Bronchial epithelial cell (primary cell): ENCODE measurements around the gene NHERF2. TPM values are rescaled to one million over a fixed set of nuclear protein-coding genes. Genes with fewer than 3 reads are reported as not detected.

Experiments used
- DNase-seq: peaks from one replicate; pipeline ENCODE4 v3.0.0-alpha.2; 2010; ENCODE audit warnings: low read depth
- FAIRE-seq: peaks from 2 replicates; lab custom pipeline; 2011; peaks lifted over from hg19 to GRCh38; lab: Jason Lieb, UNC
- H3K27me3 ChIP-seq: 2 replicates; pipeline ENCODE4 v1.5.1; 2011; ENCODE audit warnings: low read length; ENCODE audit not compliant: control insufficient read depth, insufficient read depth
- H3K36me3 ChIP-seq: 2 replicates; pipeline ENCODE4 v1.5.1; 2011; ENCODE audit warnings: low read length; ENCODE audit not compliant: control insufficient read depth, insufficient read depth
- H3K4me3 ChIP-seq: 2 replicates; pipeline ENCODE4 v1.5.1; 2011; ENCODE audit warnings: mild to moderate bottlenecking, low read depth, low read length, control low read depth
- total RNA-seq: library from RNA; depleted of rRNA; stranded (reverse); fragments of >200 nt; gene quantifications from 2 replicates; pipeline ENCODE4 v1.2.1, GENCODE V29; 2014
- TF ChIP-seq, protein P1 (sequence below): IDR thresholded peaks from 2 replicates; pipeline ENCODE4 v1.5.1; 2011; ENCODE audit warnings: mild to moderate bottlenecking, moderate library complexity, low read length, control low read depth, inconsistent platforms; ENCODE audit not compliant: insufficient read depth, severe bottlenecking

The NHERF2 gene
- total RNA-seq, 1 donor from 2014 or later, result 15.8 TPM

- FAIRE-seq (no peak), DNase-seq (no peak)
- peaks cover 9% of the 10 kb centered on the region for H3K36me3 ChIP-seq
- H3K27me3 ChIP-seq, result no peaks in the 10 kb centered on the region
- H3K4me3 ChIP-seq, result peak overlapping the region; percentile 80
- TF ChIP-seq, protein P1, sequence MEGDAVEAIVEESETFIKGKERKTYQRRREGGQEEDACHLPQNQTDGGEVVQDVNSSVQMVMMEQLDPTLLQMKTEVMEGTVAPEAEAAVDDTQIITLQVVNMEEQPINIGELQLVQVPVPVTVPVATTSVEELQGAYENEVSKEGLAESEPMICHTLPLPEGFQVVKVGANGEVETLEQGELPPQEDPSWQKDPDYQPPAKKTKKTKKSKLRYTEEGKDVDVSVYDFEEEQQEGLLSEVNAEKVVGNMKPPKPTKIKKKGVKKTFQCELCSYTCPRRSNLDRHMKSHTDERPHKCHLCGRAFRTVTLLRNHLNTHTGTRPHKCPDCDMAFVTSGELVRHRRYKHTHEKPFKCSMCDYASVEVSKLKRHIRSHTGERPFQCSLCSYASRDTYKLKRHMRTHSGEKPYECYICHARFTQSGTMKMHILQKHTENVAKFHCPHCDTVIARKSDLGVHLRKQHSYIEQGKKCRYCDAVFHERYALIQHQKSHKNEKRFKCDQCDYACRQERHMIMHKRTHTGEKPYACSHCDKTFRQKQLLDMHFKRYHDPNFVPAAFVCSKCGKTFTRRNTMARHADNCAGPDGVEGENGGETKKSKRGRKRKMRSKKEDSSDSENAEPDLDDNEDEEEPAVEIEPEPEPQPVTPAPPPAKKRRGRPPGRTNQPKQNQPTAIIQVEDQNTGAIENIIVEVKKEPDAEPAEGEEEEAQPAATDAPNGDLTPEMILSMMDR, result no peak
Measured at GRCh38 chr16:2048116-2048543, 21.4 kb downstream of the NHERF2 start.

DNA sequence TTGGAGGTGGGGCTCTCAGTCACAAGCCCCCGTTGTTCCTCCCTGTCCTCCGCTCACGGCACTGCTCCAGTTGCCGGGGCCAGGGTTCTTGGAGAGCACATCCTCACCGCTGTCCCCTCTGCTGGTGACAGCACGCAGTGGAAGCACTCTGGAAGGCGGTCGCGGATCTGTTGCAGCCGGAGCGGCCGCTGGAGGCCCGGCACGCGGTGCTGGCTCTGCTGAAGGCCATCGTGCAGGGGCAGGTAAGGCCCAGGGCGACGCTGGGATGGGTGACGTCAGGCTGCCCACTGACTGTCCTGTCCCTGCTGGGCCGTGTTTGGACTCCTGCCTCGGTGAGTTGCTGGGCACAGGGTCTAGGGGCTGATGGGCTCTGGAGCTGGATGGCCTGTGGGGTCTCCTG lies 26.5 kb downstream of the NHERF2 start:
- DNase-seq (no peak), FAIRE-seq (no peak)
- Histone ChIP-seq H3K36me3 (peaks cover 21% of the 10 kb centered on the region), H3K27me3 (no peaks in the 10 kb centered on the region), H3K4me3 (no peak overlapping the region)
- TF ChIP-seq, protein P1, result no peak

DNA sequence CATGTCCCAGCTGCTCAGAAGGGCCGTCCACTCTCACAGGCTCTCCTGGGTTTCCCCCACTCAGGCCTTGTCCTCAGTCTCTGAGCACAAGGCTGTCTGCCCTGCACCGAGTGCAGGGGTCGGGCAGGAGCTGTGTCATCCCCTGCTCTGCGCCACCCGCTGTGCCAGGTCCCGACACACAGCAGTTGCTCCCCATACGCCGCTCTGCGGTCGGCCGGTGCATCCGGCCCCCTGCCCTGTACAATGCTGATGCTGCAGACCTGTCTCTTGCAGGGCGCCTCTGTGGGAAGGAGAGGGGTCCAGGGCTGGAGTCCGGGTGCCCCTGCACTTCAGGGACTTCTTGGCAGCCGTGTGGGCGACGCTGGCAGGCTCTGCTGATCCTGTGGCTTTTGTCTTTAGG lies 27.2 kb downstream of the NHERF2 start:
- FAIRE-seq, result no peak

GRCh38 chr16:2054543-2055245 lies 28.0 kb downstream of the NHERF2 start:
- H3K4me3 ChIP-seq, result no peak overlapping the region
- peaks cover 23% of the 10 kb centered on the region for H3K36me3 ChIP-seq
- TF ChIP-seq, protein P1, result no peak
- no peak for FAIRE-seq
- no peak for DNase-seq
- no peaks in the 10 kb centered on the region for H3K27me3 ChIP-seq

More for the DNA sequence above, 27.2 kb downstream of the NHERF2 start:
- H3K27me3 ChIP-seq, result no peaks in the 10 kb centered on the region
- DNase-seq, result no peak
- peaks cover 23% of the 10 kb centered on the region for H3K36me3 ChIP-seq
- no peak overlapping the region for H3K4me3 ChIP-seq
- TF ChIP-seq, protein P1, result no peak

GRCh38 chr16:2056077-2056476 lies 29.4 kb downstream of the NHERF2 start:
- TF ChIP-seq, protein P1, result peak; percentile 23
- H3K36me3 ChIP-seq, result peaks cover 29% of the 10 kb centered on the region
- FAIRE-seq, result no peak
- DNase-seq, result no peak
- H3K27me3 ChIP-seq, result no peaks in the 10 kb centered on the region
- H3K4me3 ChIP-seq, result no peak overlapping the region
